BJ (cell line): ENCODE data around the gene MISFA. TPM values are rescaled to one million over a fixed set of nuclear protein-coding genes. Genes with fewer than 3 reads are reported as not detected.
A peak's percentile ranks its signal among the peaks of the same experiment; 100 is the strongest.

Experiments
- CTCF ChIA-PET: fragments of 350-600 bp; formaldehyde crosslinking; extraction: SDS; loops from one replicate; lab custom pipeline; 2021; ENCODE audit warnings: antibody characterized with exemption, inconsistent platforms; lab: Yijun Ruan, JAX
- POLR2A ChIA-PET: fragments of 300-600 bp; sonication (Branson Sonifier 250); formaldehyde crosslinking; extraction: SDS; loops from one replicate; lab custom pipeline; 2021; ENCODE audit warnings: antibody characterized with exemption; lab: Charles Lee
- DNase-seq: peaks from one replicate; pipeline ENCODE4 v3.0.0-alpha.2; 2011; ENCODE audit warnings: low read depth
- H3K27me3 ChIP-seq: 2 replicates; pipeline ENCODE4 v1.6.0; 2011; ENCODE audit warnings: low read length; ENCODE audit not compliant: control insufficient read depth, insufficient read depth
- H3K36me3 ChIP-seq: 2 replicates; pipeline ENCODE4 v1.5.1; 2011; ENCODE audit warnings: low read length; ENCODE audit not compliant: control insufficient read depth, insufficient read depth
- H3K4me3 ChIP-seq: 2 replicates; pipeline ENCODE4 v1.5.1; 2011; ENCODE audit warnings: low read depth, mild to moderate bottlenecking, control low read depth, low read length
- CTCF ChIP-seq: IDR thresholded peaks from 2 replicates; pipeline ENCODE4 v1.5.1; 2011; ENCODE audit warnings: low read depth, mild to moderate bottlenecking, control low read depth, inconsistent platforms, low read length, moderate library complexity; ENCODE audit not compliant: insufficient read depth
- polyA plus RNA-seq: library from polyadenylated mRNA; depleted of rRNA; stranded (reverse); fragments of >200 nt; gene quantifications from 2 replicates; pipeline ENCODE4 v1.2.3, GENCODE V29; 2011

The MISFA gene
- polyA plus RNA-seq, 1 experiment, result 0.26 TPM

GRCh38 chr11:18617688-18618341 is 18.2 kb downstream of the MISFA start:
- DNase-seq, result no peak
- Histone ChIP-seq H3K36me3 (peaks cover 14% of the 10 kb centered on the region), H3K27me3 (no peaks in the 10 kb centered on the region), H3K4me3 (no peak overlapping the region)
- TF ChIP-seq CTCF, result no peak
- CTCF ChIA-PET, result interaction anchor here (0.7 kb wide), 1 partner anchor 13 kb away, joined by 3 read pairs; no protein-coding TSS in a partner anchor
- POLR2A ChIA-PET, result no interaction called here

GRCh38 chr11:18618342-18619025 is 18.9 kb downstream of the MISFA start:
- ChIA-PET POLR2A (no interaction called here), CTCF (no interaction called here)
- TF ChIP-seq CTCF, result no peak
- DNase-seq, result no peak
- H3K27me3 ChIP-seq, result no peaks in the 10 kb centered on the region
- H3K36me3 ChIP-seq, result peaks cover 14% of the 10 kb centered on the region
- H3K4me3 ChIP-seq, result no peak overlapping the region

- TF ChIP-seq CTCF, result no peak
- POLR2A ChIA-PET, result no interaction called here
- no peak overlapping the region for H3K4me3 ChIP-seq
- CTCF ChIA-PET, result no interaction called here
- no peak for DNase-seq
- H3K36me3 ChIP-seq, result no peaks in the 10 kb centered on the region
- H3K27me3 ChIP-seq, result no peaks in the 10 kb centered on the region
Measured at GRCh38 chr11:18623707-18624106, 24.1 kb downstream of the MISFA start.

GRCh38 chr11:18624161-18624560 is 24.6 kb downstream of the MISFA start:
- Histone ChIP-seq H3K27me3 (no peaks in the 10 kb centered on the region), H3K4me3 (no peak overlapping the region), H3K36me3 (no peaks in the 10 kb centered on the region)
- no peak for DNase-seq
- ChIA-PET POLR2A (interaction anchor here (0.6 kb wide), 1 partner anchor 657 kb away, joined by 3 read pairs; no protein-coding TSS in a partner anchor), CTCF (interaction anchor here (1.0 kb wide), 1 partner anchor 7 kb away, joined by 3 read pairs; no protein-coding TSS in a partner anchor)
- TF ChIP-seq CTCF, result no peak

GRCh38 chr11:18632841-18633240 is 33.3 kb downstream of the MISFA start:
- TF ChIP-seq CTCF, result no peak
- CTCF ChIA-PET, result interaction anchor here (0.8 to 1.9 kb wide), 6 partner anchors 8 to 98 kb away, joined by 3 to 5 read pairs (median 4); no protein-coding TSS in a partner anchor
- peaks cover 1% of the 10 kb centered on the region; the same call in 1 of the 2 replicates for H3K36me3 ChIP-seq
- H3K27me3 ChIP-seq, result no peaks in the 10 kb centered on the region
- H3K4me3 ChIP-seq, result peak overlapping the region; percentile 83
- no peak for DNase-seq
- POLR2A ChIA-PET, result no interaction called here
